Measurements from ENCODE around the gene SPDEF. TPM values are rescaled to one million over a fixed set of nuclear protein-coding genes. Genes with fewer than 3 reads are reported as not detected.

SPDEF gene
- polyA plus RNA-seq, 2 of the 4 experiments (the other 2 are of a cell fraction), result 4.3 to 5.4 TPM

GRCh38 chr6:34530753-34531365 is 25.3 kb downstream of the SPDEF start:
- whole genome bisulfite sequencing (ENCODE audit: missing lambda C conversion rate), result 92% methylated on average over 17 of the region's 18 CpGs
- no peak for ATAC-seq
- TF ChIP-seq REST (IDR thresholded peaks at IDR 0.05) (no peak), EHF (CRISPR knock-in tag; IDR thresholded peaks at IDR 0.05) (no peak), KDM5A (IDR thresholded peaks at IDR 0.05) (no peak), JUN (IDR thresholded peaks at IDR 0.05) (no peak), RNF2 (IDR thresholded peaks at IDR 0.05; ENCODE audit: borderline replicate concordance, low read depth) (no peak), BCL3 (IDR thresholded peaks at IDR 0.05) (no peak), HOXB13 (CRISPR knock-in tag; IDR thresholded peaks at IDR 0.05; ENCODE audit: low read depth) (no peak), E2F6 (IDR thresholded peaks at IDR 0.05; ENCODE audit: borderline replicate concordance, low read depth) (no peak), PBX3 (IDR thresholded peaks at IDR 0.05) (no peak), TFCP2L1 (CRISPR knock-in tag; IDR thresholded peaks at IDR 0.05) (no peak), SMC3 (IDR thresholded peaks at IDR 0.05) (no peak), GATA3 (IDR thresholded peaks at IDR 0.05; ENCODE audit: borderline replicate concordance) (no peak), MYC (IDR thresholded peaks at IDR 0.05; ENCODE audit: borderline replicate concordance, low read length) (no peak), MAFK (IDR thresholded peaks at IDR 0.05; ENCODE audit: partially characterized antibody) (no peak), HES2 (IDR thresholded peaks at IDR 0.05) (no peak), CHD2 (IDR thresholded peaks at IDR 0.05; ENCODE audit: low read length, partially characterized antibody) (no peak), NR3C1 (IDR thresholded peaks at IDR 0.05) (no peak), KDM1A (IDR thresholded peaks at IDR 0.05; ENCODE audit: low read depth) (no peak)
- Histone ChIP-seq H3K9me3 (no peaks in the 10 kb centered on the region), H3K4me2 (no peak overlapping the region), H3K4me1 (peaks cover 29% of the 10 kb centered on the region), H3K27ac (no peak overlapping the region; a peak in 2 of 6 replicates), H3K4me3 (no peak overlapping the region)
- no peak for FAIRE-seq
- POLR2A ChIA-PET, result no interaction called here
- CTCF ChIA-PET, result interaction anchor here (0.6 to 2.9 kb wide), 3 partner anchors 71 to 675 kb away, joined by 3 to 20 read pairs (median 4); no protein-coding TSS in a partner anchor
- no peak for DNase-seq (ENCODE audit: low read depth in 1 of 2, low spot score in 1 of 2)

- FAIRE-seq (no peak), DNase-seq (ENCODE audit: low read depth in 1 of 2, low spot score in 1 of 2) (peak in 1 of 2 experiments; percentile 34), ATAC-seq (no peak)
- peak; percentile 27; the same call in 1 of the 3 replicates for TF ChIP-seq SMC3 (IDR thresholded peaks at IDR 0.05)
- TF ChIP-seq RAD21 (conservative IDR thresholded peaks at IDR 0.05 in 1 of 2, IDR thresholded peaks at IDR 0.05 in 1 of 2), result peak; percentile 29; a peak in 2 of 5 replicates
- TF ChIP-seq ZNF302 (CRISPR knock-in tag; IDR thresholded peaks at IDR 0.05), result no peak
- Histone ChIP-seq H3K4me2 (peak overlapping the region; percentile 50; the same call in 2 of the 3 replicates), H3K4me3 (no peak overlapping the region), H3K9me3 (no peaks in the 10 kb centered on the region), H3K4me1 (peaks cover 23% of the 10 kb centered on the region), H3K27ac (peak overlapping the region; percentile 33 to 66; a peak in 4 of 6 replicates)
- WGBS (ENCODE audit: missing lambda C conversion rate), result 40% methylated on average over 4 of the region's 10 CpGs
- ChIA-PET CTCF (interaction anchor here (1.0 to 3.2 kb wide), 3 partner anchors 12 to 80 kb away, joined by 4 to 20 read pairs (median 15); no protein-coding TSS in a partner anchor), POLR2A (no interaction called here)
Observed at GRCh38 chr6:34529665-34530327, 26.3 kb downstream of the SPDEF start.

Data from A549 (cell line).